ENCODE results near the gene SPATS2L. TPM values are rescaled to one million over a fixed set of nuclear protein-coding genes. Genes with fewer than 3 reads are reported as not detected.

Gene SPATS2L
- total and polyA plus RNA-seq, 2 of the 13 experiments (the other 11 are each of a cell fraction or from before 2014, with no cell fraction given), result 154 to 212 TPM

DNA sequence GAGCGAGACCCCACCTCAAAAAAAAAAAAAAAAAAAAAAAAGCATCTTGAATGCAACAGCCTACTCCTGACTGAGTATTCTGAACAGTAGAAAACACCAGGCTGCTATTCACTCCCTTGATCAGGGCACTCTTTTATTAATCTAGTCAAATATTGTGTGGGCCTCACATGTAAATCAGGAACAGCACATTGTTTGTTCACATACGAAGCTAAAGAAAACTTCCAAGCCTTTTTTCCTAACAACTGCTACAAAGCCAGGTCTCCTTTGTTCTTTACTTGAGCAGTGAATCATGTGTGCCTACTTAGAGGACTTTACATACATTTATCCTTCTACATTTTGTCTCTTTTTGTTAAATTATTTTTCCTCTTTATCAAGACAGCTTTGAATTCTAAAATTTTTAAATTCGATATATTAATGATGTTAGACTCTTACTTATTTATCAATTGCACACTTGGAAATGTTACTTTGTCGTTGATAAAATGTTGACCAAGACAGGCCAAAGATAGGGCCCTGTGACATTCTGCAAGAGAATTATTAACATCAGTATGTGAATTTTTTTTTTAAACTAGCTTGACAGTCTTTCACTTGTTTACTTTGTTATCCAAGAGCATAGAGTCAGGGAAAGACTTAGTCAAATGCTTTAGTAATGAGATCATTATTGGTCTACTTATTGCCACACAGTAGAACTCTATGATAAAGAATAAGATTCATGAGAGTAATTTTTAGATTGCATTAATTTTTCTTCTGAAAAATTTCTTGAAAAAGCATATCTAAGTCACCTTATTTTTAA, 13.2 kb downstream of the SPATS2L start (continued):
- TF ChIP-seq ZBTB38 (CRISPR knock-in tag; IDR thresholded peaks at IDR 0.05), result no peak
- TF ChIP-seq ZNF30 (CRISPR knock-in tag; IDR thresholded peaks at IDR 0.05), result no peak
- no peak for TF ChIP-seq ARNT (IDR thresholded peaks at IDR 0.05)
- no peak for TF ChIP-seq SIN3B (IDR thresholded peaks at IDR 0.05; ENCODE audit: low read length)
- no peak for TF ChIP-seq KDM5A (IDR thresholded peaks at IDR 0.05; ENCODE audit: borderline replicate concordance, low read length)
- no peak for TF ChIP-seq KDM4B (CRISPR knock-in tag; IDR thresholded peaks at IDR 0.05)
- no peak for TF ChIP-seq FOXP1 (IDR thresholded peaks at IDR 0.05)
- peak; percentile 64 for TF ChIP-seq FOXP1 (CRISPR knock-in tag; IDR thresholded peaks at IDR 0.05)
- TF ChIP-seq JARID2 (CRISPR knock-in tag; IDR thresholded peaks at IDR 0.05; ENCODE audit: insufficient replicate concordance), result no peak
- peak; percentile 73 for TF ChIP-seq RXRB (CRISPR knock-in tag; IDR thresholded peaks at IDR 0.05; ENCODE audit: borderline replicate concordance)
- TF ChIP-seq ZNF629 (CRISPR knock-in tag; conservative IDR thresholded peaks at IDR 0.05), result no peak
- TF ChIP-seq, protein P1, sequence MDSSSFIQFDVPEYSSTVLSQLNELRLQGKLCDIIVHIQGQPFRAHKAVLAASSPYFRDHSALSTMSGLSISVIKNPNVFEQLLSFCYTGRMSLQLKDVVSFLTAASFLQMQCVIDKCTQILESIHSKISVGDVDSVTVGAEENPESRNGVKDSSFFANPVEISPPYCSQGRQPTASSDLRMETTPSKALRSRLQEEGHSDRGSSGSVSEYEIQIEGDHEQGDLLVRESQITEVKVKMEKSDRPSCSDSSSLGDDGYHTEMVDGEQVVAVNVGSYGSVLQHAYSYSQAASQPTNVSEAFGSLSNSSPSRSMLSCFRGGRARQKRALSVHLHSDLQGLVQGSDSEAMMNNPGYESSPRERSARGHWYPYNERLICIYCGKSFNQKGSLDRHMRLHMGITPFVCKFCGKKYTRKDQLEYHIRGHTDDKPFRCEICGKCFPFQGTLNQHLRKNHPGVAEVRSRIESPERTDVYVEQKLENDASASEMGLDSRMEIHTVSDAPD (CRISPR knock-in tag; IDR thresholded peaks at IDR 0.05), result no peak
- TF ChIP-seq, protein P2, sequence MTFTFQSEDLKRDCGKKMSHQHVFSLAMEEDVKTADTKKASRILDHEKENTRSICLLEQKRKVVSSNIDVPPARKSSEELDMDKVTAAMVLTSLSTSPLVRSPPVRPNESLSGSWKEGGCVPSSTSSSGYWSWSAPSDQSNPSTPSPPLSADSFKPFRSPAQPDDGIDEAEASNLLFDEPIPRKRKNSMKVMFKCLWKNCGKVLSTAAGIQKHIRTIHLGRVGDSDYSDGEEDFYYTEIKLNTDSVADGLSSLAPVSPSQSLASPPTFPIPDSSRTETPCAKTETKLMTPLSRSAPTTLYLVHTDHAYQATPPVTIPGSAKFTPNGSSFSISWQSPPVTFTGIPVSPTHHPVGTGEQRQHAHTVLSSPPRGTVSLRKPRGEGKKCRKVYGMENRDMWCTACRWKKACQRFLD (CRISPR knock-in tag; IDR thresholded peaks at IDR 0.05; ENCODE audit: borderline replicate concordance), result no peak
- TF ChIP-seq ZBTB39 (CRISPR knock-in tag; IDR thresholded peaks at IDR 0.05), result no peak
- peak; percentile 96 for TF ChIP-seq ARID5B (CRISPR knock-in tag; IDR thresholded peaks at IDR 0.05)
- TF ChIP-seq NFKB2 (CRISPR knock-in tag; IDR thresholded peaks at IDR 0.05; ENCODE audit: borderline replicate concordance), result no peak
- no peak for TF ChIP-seq ZNF460 (CRISPR knock-in tag; IDR thresholded peaks at IDR 0.05; ENCODE audit: borderline replicate concordance)
- no peak for TF ChIP-seq ATF7-NPFF (CRISPR knock-in tag; IDR thresholded peaks at IDR 0.05; ENCODE audit: low read depth)
- TF ChIP-seq HOXA5 (CRISPR knock-in tag; IDR thresholded peaks at IDR 0.05), result no peak
- TF ChIP-seq PRPF4 (IDR thresholded peaks at IDR 0.05; ENCODE audit: low read depth, low read length, poor library complexity, severe bottlenecking), result no peak
- no peak for TF ChIP-seq ZNF160 (CRISPR knock-in tag; IDR thresholded peaks at IDR 0.05)
- no peak for TF ChIP-seq YEATS2 (CRISPR knock-in tag; IDR thresholded peaks at IDR 0.05; ENCODE audit: borderline replicate concordance)
- TF ChIP-seq MAF1 (CRISPR knock-in tag; IDR thresholded peaks at IDR 0.05; ENCODE audit: borderline replicate concordance), result no peak
